ENCODE measurements around the gene MAP7. TPM values are rescaled to one million over a fixed set of nuclear protein-coding genes. Genes with fewer than 3 reads are reported as not detected.

MAP7 gene
- total and polyA plus RNA-seq, 9 of the 15 experiments (the other 6 are each of a cell fraction or from before 2014, with no cell fraction given) = 0.76 to 7.7 (median 3.9) TPM

GRCh38 chr6:136335736-136336363 lies 214.4 kb downstream of the MAP7 start (continued):
- 0 out of 2 replicates have a peak, but pooled peaks have one; percentile 4 for TF ChIP-seq REST (IDR thresholded peaks at IDR 0.05; ENCODE audit: borderline replicate concordance)
- no peak for TF ChIP-seq REST (CRISPR knock-in tag; IDR thresholded peaks at IDR 0.05; ENCODE audit: low read depth)
- TF ChIP-seq PTRF (tag; IDR thresholded peaks at IDR 0.05) = no peak
- TF ChIP-seq MEIS2 (IDR thresholded peaks at IDR 0.05; ENCODE audit: partially characterized antibody) = peak; percentile 24
- TF ChIP-seq TAF15 (IDR thresholded peaks at IDR 0.05; ENCODE audit: low read depth, low read length) = no peak
- no peak for TF ChIP-seq KDM4B (IDR thresholded peaks at IDR 0.05; ENCODE audit: borderline replicate concordance in 2 of 2, low read depth in 1 of 2)
- no peak for TF ChIP-seq IRF2 (CRISPR knock-in tag; IDR thresholded peaks at IDR 0.05)
- TF ChIP-seq C11orf30 (IDR thresholded peaks at IDR 0.05; ENCODE audit: low read depth) = peak; percentile 46
- no peak for TF ChIP-seq ASH1L (IDR thresholded peaks at IDR 0.05; ENCODE audit: borderline replicate concordance, low read depth, partially characterized antibody)
- no peak for TF ChIP-seq RFX5 (IDR thresholded peaks at IDR 0.05; ENCODE audit: low read depth, low read length)
- TF ChIP-seq CBX1 (IDR thresholded peaks at IDR 0.05; ENCODE audit: low read depth) = no peak
- peak; percentile 52 for TF ChIP-seq TCF3 (CRISPR knock-in tag; IDR thresholded peaks at IDR 0.05)
- TF ChIP-seq ZBTB34 (CRISPR knock-in tag; IDR thresholded peaks at IDR 0.05) = no peak
- TF ChIP-seq CBFA2T3 (IDR thresholded peaks at IDR 0.05) = peak; percentile 21; the same call in 1 of the 2 replicates
- TF ChIP-seq NR3C1 (CRISPR knock-in tag; IDR thresholded peaks at IDR 0.05) = no peak
